BLaER1 treated with 17β-estradiol and CSF1 and Interleukin-3, amounts not matched to agents 10 nM and 100 nM (cell line): ENCODE results near the gene CCDC6.

ENCODE experiments used
- H3K27ac ChIP-seq, 11 experiments: shearing (Covaris generic); formaldehyde crosslinking; 2 replicates each; pipeline ENCODE4 v1.8.1; 2022
- H3K27me3 ChIP-seq, 11 experiments: shearing (Covaris generic); formaldehyde crosslinking; 2 replicates each; pipeline ENCODE4 v1.8.1; 2022
- H3K36me3 ChIP-seq, 11 experiments: shearing (Covaris generic); formaldehyde crosslinking; 2 replicates each; pipeline ENCODE4 v1.8.1; 2022
- H3K4me1 ChIP-seq, 10 experiments: shearing (Covaris generic); formaldehyde crosslinking; 2 replicates each; pipeline ENCODE4 v1.8.1; 2022
- H3K4me2 ChIP-seq, 11 experiments: shearing (Covaris generic); formaldehyde crosslinking; 2 replicates each; pipeline ENCODE4 v1.8.1; 2022
- H3K4me3 ChIP-seq, 10 experiments: shearing (Covaris generic); formaldehyde crosslinking; 2 replicates each; pipeline ENCODE4 v1.8.1; 2022
- H3K9ac ChIP-seq, 11 experiments: shearing (Covaris generic); formaldehyde crosslinking; 2 replicates each; pipeline ENCODE4 v1.8.1; 2022
- H3K9me3 ChIP-seq, 11 experiments: shearing (Covaris generic); formaldehyde crosslinking; replicated peaks in 1 of 11; 2 replicates each; pipeline ENCODE4 v1.8.1; 2022
- H4K20me1 ChIP-seq, 11 experiments: shearing (Covaris generic); formaldehyde crosslinking; 2 replicates each; pipeline ENCODE4 v1.8.1; 2022
- Cebpa-rat ChIP-seq, 11 experiments: shearing (Covaris generic); IDR thresholded peaks; 2 replicates each; pipeline ENCODE4 v1.8.1; 2022

CCDC6 gene

DNA sequence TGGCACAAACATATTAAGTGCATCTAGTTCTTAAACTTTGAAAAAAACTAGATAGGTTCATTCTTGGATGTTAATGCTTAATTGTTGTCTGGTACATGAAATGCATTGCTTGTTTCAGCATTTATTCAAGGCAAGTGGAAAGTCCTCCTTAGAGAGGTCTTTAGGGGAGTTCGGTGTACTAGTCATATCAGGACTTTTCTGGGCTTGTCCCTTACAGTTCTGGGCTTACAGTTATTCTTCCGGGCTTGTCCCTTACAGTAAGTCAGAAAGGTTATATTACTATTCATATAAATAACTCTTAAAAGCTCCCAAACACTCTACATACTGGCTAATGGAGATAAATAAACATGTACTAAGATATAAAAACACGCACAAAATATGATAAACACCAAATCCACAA lies 91.5 kb downstream of the CCDC6 start:
- peaks cover 60 to 98% (median 75%) of the 10 kb centered on the region in 11 experiments for H3K36me3 ChIP-seq
- H3K4me3 ChIP-seq = no peak overlapping the region
- no peaks in the 10 kb centered on the region for H3K9me3 ChIP-seq
- peaks cover 0 to 15% (median 0%) of the 10 kb centered on the region in 11 experiments; a peak in 2 of 22 replicates for H4K20me1 ChIP-seq
- H3K27ac ChIP-seq = no peak overlapping the region
- no peak for TF ChIP-seq Cebpa-rat (IDR thresholded peaks at IDR 0.05)
- no peak overlapping the region for H3K4me2 ChIP-seq
- H3K9ac ChIP-seq = no peak overlapping the region
- H3K4me1 ChIP-seq = peaks cover 0 to 5% (median 0%) of the 10 kb centered on the region in 10 experiments; a peak in 1 of 20 replicates
- H3K27me3 ChIP-seq = no peaks in the 10 kb centered on the region

- peaks cover 6 to 18% (median 14%) of the 10 kb centered on the region in 10 experiments; a peak in 17 of 20 replicates for H3K4me1 ChIP-seq
- no peak for TF ChIP-seq Cebpa-rat (IDR thresholded peaks at IDR 0.05)
- no peak overlapping the region for H3K27ac ChIP-seq
- H3K4me3 ChIP-seq = no peak overlapping the region
- H3K9me3 ChIP-seq = no peaks in the 10 kb centered on the region
- peaks cover 0 to 7% (median 0%) of the 10 kb centered on the region in 11 experiments; a peak in 3 of 22 replicates for H4K20me1 ChIP-seq
- H3K9ac ChIP-seq = no peak overlapping the region
- no peak overlapping the region for H3K4me2 ChIP-seq
- peaks cover 60 to 98% (median 80%) of the 10 kb centered on the region in 11 experiments for H3K36me3 ChIP-seq
- no peaks in the 10 kb centered on the region for H3K27me3 ChIP-seq
Measured at GRCh38 chr10:59812519-59813122, 93.7 kb downstream of the CCDC6 start.

DNA sequence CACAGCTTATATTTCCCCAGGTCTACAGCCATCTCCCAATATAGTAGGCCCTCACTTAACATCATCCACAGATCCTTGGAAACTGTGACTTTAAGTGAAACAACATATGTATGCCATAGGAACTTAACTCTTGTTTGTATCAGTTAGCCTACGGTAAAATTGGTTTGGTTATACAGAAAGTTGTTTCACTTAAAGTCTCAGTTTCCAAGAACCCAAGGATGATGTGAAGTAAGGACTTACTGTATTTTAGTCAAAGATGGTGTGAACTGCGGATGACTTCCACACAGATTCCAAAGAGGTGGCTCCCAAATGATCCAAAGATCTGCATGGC lies 96.7 kb downstream of the CCDC6 start:
- no peak overlapping the region for H3K4me2 ChIP-seq
- peaks cover 73 to 100% (median 88%) of the 10 kb centered on the region in 11 experiments for H3K36me3 ChIP-seq
- H3K27ac ChIP-seq = no peak overlapping the region
- H3K4me3 ChIP-seq = no peak overlapping the region
- H4K20me1 ChIP-seq = peaks cover 0 to 5% (median 0%) of the 10 kb centered on the region in 11 experiments; a peak in 1 of 22 replicates
- peaks cover 6 to 23% (median 14%) of the 10 kb centered on the region in 10 experiments; a peak in 17 of 20 replicates for H3K4me1 ChIP-seq
- H3K9ac ChIP-seq = no peak overlapping the region
- TF ChIP-seq Cebpa-rat (IDR thresholded peaks at IDR 0.05) = no peak
- no peaks in the 10 kb centered on the region for H3K27me3 ChIP-seq
- H3K9me3 ChIP-seq = no peaks in the 10 kb centered on the region

DNA sequence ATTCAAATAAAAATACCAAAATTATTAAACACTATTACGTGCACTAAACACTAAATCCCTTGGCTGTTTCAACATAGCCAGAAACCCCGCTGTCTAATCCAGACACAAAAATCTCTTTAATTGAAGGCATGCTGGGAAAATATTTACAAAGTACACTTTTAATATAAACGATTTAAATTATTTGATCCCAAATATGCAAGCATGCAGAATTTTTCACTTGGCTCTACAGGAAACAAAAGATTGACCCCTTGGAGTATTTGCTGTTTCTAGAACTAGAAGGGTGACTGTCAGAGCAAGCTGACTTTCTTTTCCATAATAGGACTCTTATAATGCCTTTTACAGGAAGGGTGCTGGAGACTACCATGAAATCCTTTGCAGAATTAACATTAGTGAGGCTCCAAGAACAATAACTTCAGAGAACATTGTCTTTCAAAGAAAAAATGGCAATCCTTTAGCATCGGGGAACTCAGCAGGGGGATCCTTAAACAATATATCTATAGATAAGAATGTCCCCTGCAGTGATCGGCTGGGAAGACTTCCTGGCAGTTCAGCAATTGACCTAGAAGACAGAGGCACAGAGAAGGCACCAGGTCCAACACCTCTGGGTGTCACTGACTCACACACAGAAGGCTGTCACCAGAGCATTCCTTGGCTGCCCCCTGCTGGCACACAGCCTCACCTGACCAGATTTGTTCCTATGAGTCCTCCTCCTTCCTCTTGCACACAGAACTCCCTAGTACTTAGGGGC lies 97.3 kb downstream of the CCDC6 start:
- no peaks in the 10 kb centered on the region for H3K9me3 ChIP-seq
- no peaks in the 10 kb centered on the region for H3K27me3 ChIP-seq
- H3K9ac ChIP-seq = no peak overlapping the region
- H3K4me2 ChIP-seq = peak overlapping the region in 6 of 11 experiments; percentile 37 to 79 (median 48); a peak in 11 of 22 replicates
- H3K36me3 ChIP-seq = peaks cover 75 to 100% (median 94%) of the 10 kb centered on the region in 11 experiments
- H4K20me1 ChIP-seq = peaks cover 0 to 5% (median 0%) of the 10 kb centered on the region in 11 experiments; a peak in 1 of 22 replicates
- TF ChIP-seq Cebpa-rat (IDR thresholded peaks at IDR 0.05) = no peak
- H3K27ac ChIP-seq = peak overlapping the region in 1 of 11 experiments; percentile 21; a peak in 1 of 22 replicates
- H3K4me1 ChIP-seq = peaks cover 6 to 29% (median 14%) of the 10 kb centered on the region in 10 experiments; a peak in 17 of 20 replicates
- no peak overlapping the region for H3K4me3 ChIP-seq

- no peak for TF ChIP-seq Cebpa-rat (IDR thresholded peaks at IDR 0.05)
- peaks cover 6 to 40% (median 19%) of the 10 kb centered on the region in 10 experiments; a peak in 17 of 20 replicates for H3K4me1 ChIP-seq
- no peaks in the 10 kb centered on the region for H3K27me3 ChIP-seq
- H3K36me3 ChIP-seq = peaks cover 68 to 100% (median 96%) of the 10 kb centered on the region in 11 experiments
- H3K9ac ChIP-seq = no peak overlapping the region
- peak overlapping the region in 8 of 11 experiments; percentile 7 to 79 (median 42); a peak in 14 of 22 replicates for H3K4me2 ChIP-seq
- H3K4me3 ChIP-seq = no peak overlapping the region
- no peaks in the 10 kb centered on the region for H3K9me3 ChIP-seq
- H4K20me1 ChIP-seq = peaks cover 0 to 5% (median 0%) of the 10 kb centered on the region in 11 experiments; a peak in 1 of 22 replicates
- peak overlapping the region in 1 of 11 experiments; percentile 21; a peak in 1 of 22 replicates for H3K27ac ChIP-seq
Measured at GRCh38 chr10:59807629-59808620, 98.4 kb downstream of the CCDC6 start.

- H4K20me1 ChIP-seq = peaks cover 0 to 5% (median 0%) of the 10 kb centered on the region in 11 experiments; a peak in 1 of 22 replicates
- no peak overlapping the region for H3K9ac ChIP-seq
- no peak overlapping the region for H3K27ac ChIP-seq
- H3K27me3 ChIP-seq = no peaks in the 10 kb centered on the region
- no peak overlapping the region for H3K4me2 ChIP-seq
- peaks cover 7 to 48% (median 21%) of the 10 kb centered on the region in 10 experiments; a peak in 17 of 20 replicates for H3K4me1 ChIP-seq
- no peak overlapping the region for H3K4me3 ChIP-seq
- H3K9me3 ChIP-seq = no peaks in the 10 kb centered on the region
- peaks cover 57 to 100% (median 92%) of the 10 kb centered on the region in 11 experiments for H3K36me3 ChIP-seq
- no peak for TF ChIP-seq Cebpa-rat (IDR thresholded peaks at IDR 0.05)
Measured at GRCh38 chr10:59805014-59805413, 101.3 kb downstream of the CCDC6 start.

DNA sequence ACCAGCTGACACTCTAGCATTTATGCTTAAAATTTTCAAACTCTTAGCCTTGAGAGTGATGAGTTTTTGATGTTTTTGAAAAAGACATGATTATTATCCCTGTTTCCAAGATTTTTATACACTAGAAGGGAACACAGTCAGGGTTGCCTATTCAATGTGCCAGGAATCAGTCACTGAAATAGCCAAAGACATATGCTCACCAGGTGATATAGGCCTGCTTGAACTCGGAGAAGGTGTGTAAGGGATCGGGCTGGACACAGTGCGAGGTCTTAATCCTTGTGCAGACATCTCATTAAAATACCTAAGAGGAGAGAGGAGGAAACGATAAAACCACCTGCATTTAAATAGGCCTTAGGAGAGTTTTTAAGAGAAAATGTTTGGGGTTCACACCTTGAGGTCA lies 102.1 kb downstream of the CCDC6 start:
- Histone ChIP-seq H3K27me3 (no peaks in the 10 kb centered on the region), H3K4me2 (peak overlapping the region in 4 of 11 experiments; percentile 8 to 76 (median 38); a peak in 5 of 22 replicates), H3K9me3 (no peaks in the 10 kb centered on the region), H3K36me3 (peaks cover 61 to 100% (median 91%) of the 10 kb centered on the region in 11 experiments), H3K9ac (no peak overlapping the region), H3K4me3 (no peak overlapping the region), H3K4me1 (peaks cover 7 to 47% (median 21%) of the 10 kb centered on the region in 10 experiments; a peak in 17 of 20 replicates), H4K20me1 (peaks cover 0 to 4% (median 0%) of the 10 kb centered on the region in 11 experiments; a peak in 1 of 22 replicates), H3K27ac (peak overlapping the region in 2 of 11 experiments; percentile 68 to 70; a peak in 4 of 22 replicates)
- no peak for TF ChIP-seq Cebpa-rat (IDR thresholded peaks at IDR 0.05)

DNA sequence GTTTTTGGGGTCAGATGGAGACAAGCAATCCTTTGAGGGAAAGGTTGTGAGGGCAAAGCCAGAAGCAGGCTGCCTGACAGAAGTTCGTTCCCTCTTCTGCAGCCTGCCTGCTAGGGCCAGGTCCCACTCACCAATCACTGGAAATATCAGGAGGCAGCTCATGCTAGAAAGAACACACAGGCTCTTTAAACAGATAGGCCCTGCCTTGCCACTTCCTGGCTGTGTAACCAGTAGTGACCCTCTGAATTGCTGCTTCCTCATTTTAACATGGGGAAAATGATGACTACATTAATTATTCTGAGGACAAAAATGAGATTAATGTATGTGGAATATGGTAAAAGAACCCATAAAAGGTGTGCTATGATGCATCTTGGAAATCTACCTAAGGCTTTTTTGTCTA lies 102.6 kb downstream of the CCDC6 start:
- Histone ChIP-seq H3K27ac (peak overlapping the region in 6 of 11 experiments; percentile 13 to 70 (median 61); a peak in 10 of 22 replicates), H3K4me3 (no peak overlapping the region), H3K4me2 (peak overlapping the region in 5 of 11 experiments; percentile 29 to 76 (median 54); a peak in 9 of 22 replicates), H3K4me1 (peaks cover 7 to 42% (median 17%) of the 10 kb centered on the region in 10 experiments; a peak in 17 of 20 replicates), H3K9ac (peak overlapping the region in 4 of 11 experiments; percentile 14 to 34 (median 22); a peak in 3 of 22 replicates), H3K36me3 (peaks cover 67 to 100% (median 92%) of the 10 kb centered on the region in 11 experiments), H3K9me3 (0 out of 22 replicates have a peak, but pooled peaks cover 0 to 5% (median 0%) of the 10 kb centered on the region in 11 experiments), H4K20me1 (0 out of 22 replicates have a peak, but pooled peaks cover 0 to 7% (median 0%) of the 10 kb centered on the region in 11 experiments), H3K27me3 (no peaks in the 10 kb centered on the region)
- TF ChIP-seq Cebpa-rat (IDR thresholded peaks at IDR 0.05) = no peak
